Prostate gland (tissue), 2 donors: ENCODE results near the gene TACC2.

Experiments used
- CTCF ChIP-seq, 4 experiments: fragments of 200-600 bp in 2 of 4; fragments of 450-650 bp in 2 of 4; sonication (generic) in 2 of 4; IDR thresholded peaks; 1 replicate in 3 of 4; 2 replicates in 1 of 4; pipeline ENCODE4 v1.5.1; 2016 to 2019; ENCODE audit warnings: antibody characterized with exemption in 4 of 4, mild to moderate bottlenecking in 2 of 4, moderate library complexity in 2 of 4
- POLR2A ChIP-seq: fragments of 450-650 bp; IDR thresholded peaks from one replicate; pipeline ENCODE4 v1.6.1; 2016; ENCODE audit warnings: antibody characterized with exemption, mild to moderate bottlenecking
- POLR2AphosphoS5 ChIP-seq: sonication (generic); formaldehyde crosslinking; IDR thresholded peaks from one replicate; pipeline ENCODE4 v1.6.1; 2017; ENCODE audit warnings: antibody characterized with exemption

GRCh38 chr10:122290334-122290733 lies 301.4 kb downstream of the TACC2 start:
- TF ChIP-seq POLR2A (no peak), CTCF (IDR thresholded peaks at IDR 0.05) (no peak), POLR2AphosphoS5 (no peak)
